Endothelial cell of umbilical vein (primary cell): ENCODE data around the gene MMP24. TPM values are rescaled to one million over a fixed set of nuclear protein-coding genes. Genes with fewer than 3 reads are reported as not detected.

Source experiments
- BruUV-seq: library from RNA; stranded (reverse); fragments of 400-500 nt; replicated peaks from 2 replicates; lab custom pipeline; 2021; lab: Mats Ljungman, UMichigan
- CTCF ChIA-PET: fragments of 300-600, 350-600 bp; sonication (Branson Sonifier 250); formaldehyde crosslinking; loops from one replicate; lab custom pipeline; 2021; ENCODE audit warnings: antibody characterized with exemption, inconsistent platforms; lab: Charles Lee
- POLR2A ChIA-PET: fragments of 300-600, 350-600 bp; sonication (Branson Sonifier 250); formaldehyde crosslinking; loops from one replicate; lab custom pipeline; 2021; ENCODE audit warnings: antibody characterized with exemption, inconsistent platforms; lab: Charles Lee
- DNase-seq: peaks from one replicate; pipeline ENCODE4 v3.0.0-alpha.2; 2011; ENCODE audit warnings: low read depth, low spot score
- FAIRE-seq: peaks from 2 replicates; lab custom pipeline; 2011; peaks lifted over from hg19 to GRCh38; lab: Jason Lieb, UNC
- H2AFZ ChIP-seq: 2 replicates; pipeline ENCODE4 v1.6.0; 2012; ENCODE audit warnings: low read depth, low read length, control low read depth, inconsistent platforms
- H3K27ac ChIP-seq: 2 replicates; pipeline ENCODE4 v1.5.1; 2011; ENCODE audit warnings: low read depth, mild to moderate bottlenecking, control low read depth, low read length, moderate library complexity; ENCODE audit not compliant: insufficient read depth
- H3K27me3 ChIP-seq, 2 experiments: 2 replicates each; pipeline versions ENCODE4 v1.6.0 to v1.6.1; 2011; ENCODE audit warnings: low read length in 2 of 2, mixed read lengths in 1 of 2; ENCODE audit not compliant: control insufficient read depth in 2 of 2, insufficient read depth in 2 of 2
- H3K36me3 ChIP-seq, 2 experiments: 2 replicates in 1 of 2; 3 replicates in 1 of 2; pipeline ENCODE4 v1.5.1; 2011; ENCODE audit warnings: low read length in 2 of 2, mild to moderate bottlenecking in 1 of 2, moderate library complexity in 1 of 2; ENCODE audit not compliant: control insufficient read depth in 2 of 2, insufficient read depth in 2 of 2; ENCODE audit errors: extremely low read depth in 1 of 2
- H3K4me1 ChIP-seq: 3 replicates; pipeline ENCODE4 v1.5.1; 2011; ENCODE audit warnings: mild to moderate bottlenecking, low read length; ENCODE audit not compliant: control insufficient read depth, insufficient read depth; ENCODE audit errors: extremely low read depth
- H3K4me2 ChIP-seq: 2 replicates; pipeline ENCODE4 v1.6.1; 2011; ENCODE audit warnings: low read length, control low read depth, mixed read lengths; ENCODE audit not compliant: insufficient read depth
- H3K4me3 ChIP-seq, 3 experiments: fragments of 200-600 bp in 1 of 3; sonication (generic), shearing (Covaris generic) in 1 of 3; replicated peaks in 1 of 3; 2 replicates each; pipeline ENCODE4 v1.5.1; 2011 to 2016; ENCODE audit warnings: control low read depth in 3 of 3, low read length in 3 of 3, mild to moderate bottlenecking in 2 of 3, inconsistent platforms in 1 of 3, low read depth in 1 of 3, moderate library complexity in 1 of 3; ENCODE audit not compliant: insufficient read depth in 1 of 3
- H3K79me2 ChIP-seq: 2 replicates; pipeline ENCODE4 v1.6.0; 2012; ENCODE audit warnings: low read length, inconsistent platforms; ENCODE audit not compliant: control insufficient read depth, insufficient read depth
- H3K9ac ChIP-seq: replicated peaks from 2 replicates; pipeline ENCODE3; 2011; ENCODE audit warnings: low read length, control low read depth; ENCODE audit not compliant: insufficient read depth; ENCODE audit errors: extremely low read depth
- H3K9me1 ChIP-seq: replicated peaks from 3 replicates; pipeline ENCODE4 v1.6.0; 2011; ENCODE audit warnings: mild to moderate bottlenecking, low read length; ENCODE audit not compliant: control insufficient read depth, insufficient read depth; ENCODE audit errors: extremely low read depth
- H3K9me3 ChIP-seq: replicated peaks from 2 replicates; pipeline ENCODE4 v1.5.1; 2012; ENCODE audit warnings: low read length, inconsistent platforms; ENCODE audit not compliant: control insufficient read depth, insufficient read depth
- H4K20me1 ChIP-seq: replicated peaks from 2 replicates; pipeline ENCODE3; 2011; ENCODE audit warnings: mild to moderate bottlenecking, low read length; ENCODE audit not compliant: control insufficient read depth, insufficient read depth; ENCODE audit errors: extremely low read depth
- CTCF ChIP-seq, 2 donors: IDR thresholded peaks; 1 replicate in 1 of 2; 2 replicates in 1 of 2; pipeline ENCODE4 v1.5.1; 2011; ENCODE audit warnings: low read length in 2 of 2, mild to moderate bottlenecking in 2 of 2, moderate library complexity in 2 of 2, control low read depth in 1 of 2, inconsistent platforms in 1 of 2, low read depth in 1 of 2; ENCODE audit not compliant: insufficient read depth in 1 of 2; ENCODE audit errors: extremely low read depth in 1 of 2
- EZH2 ChIP-seq: IDR thresholded peaks from 2 replicates; pipeline ENCODE4 v1.6.1; 2012; ENCODE audit warnings: borderline replicate concordance, low read depth, mild to moderate bottlenecking, moderate library complexity, low read length, inconsistent platforms; ENCODE audit not compliant: severe bottlenecking
- FOS ChIP-seq: IDR thresholded peaks from 2 replicates; pipeline ENCODE4 v1.6.1; 2011; ENCODE audit warnings: mild to moderate bottlenecking, low read length, moderate library complexity, borderline replicate concordance; ENCODE audit not compliant: insufficient read depth
- GATA2 ChIP-seq: IDR thresholded peaks from 2 replicates; pipeline ENCODE4 v1.7.0; 2011; ENCODE audit warnings: low read depth, mild to moderate bottlenecking, moderate library complexity, mixed read lengths, low read length; ENCODE audit not compliant: insufficient read length, insufficient read depth
- JUN ChIP-seq: IDR thresholded peaks from 2 replicates; pipeline ENCODE4 v1.6.1; 2011; ENCODE audit warnings: borderline replicate concordance, low read depth; ENCODE audit not compliant: insufficient read length, insufficient read depth
- MYC ChIP-seq: IDR thresholded peaks from one replicate; pipeline ENCODE4 v1.6.1; 2011; ENCODE audit warnings: mild to moderate bottlenecking, low read depth, low read length
- POLR2A ChIP-seq: IDR thresholded peaks from 2 replicates; pipeline ENCODE4 v1.6.1; 2012; ENCODE audit warnings: low read depth, mild to moderate bottlenecking, control low read depth, low read length
- POLR2AphosphoS5 ChIP-seq: IDR thresholded peaks from 2 replicates; pipeline ENCODE4 v1.6.1; 2012; ENCODE audit warnings: low read depth, mild to moderate bottlenecking, control low read depth, low read length, moderate library complexity; ENCODE audit not compliant: insufficient read depth
- dilution Hi-C: fragments of 300-500 bp; cut with MboI; formaldehyde crosslinking; loops from one replicate; pipeline ENCODE4 v1.15.0; 2019; ENCODE audit warnings: low sequenced_read_pairs; ENCODE audit not compliant: extremely low pct_ligation_motif_present
- intact Hi-C: fragments of 100-400 bp; cut with micrococcal nuclease; formaldehyde crosslinking; loops from one replicate; pipeline ENCODE4 v1.10.0; 2022
- polyA plus RNA-seq, 4 experiments: library from polyadenylated mRNA; depleted of rRNA in 3 of 4; stranded (reverse) in 3 of 4; unstranded in 1 of 4; fragments of >200 nt; gene quantifications; 2 replicates each; pipeline versions ENCODE4 v1.2.1 to v1.2.3, GENCODE V29; 2011 to 2012; ENCODE audit warnings: missing spikeins in 1 of 4
- total RNA-seq: library from RNA; stranded (reverse); gene quantifications from 2 replicates; pipeline ENCODE4 v1.2.3, GENCODE V29; 2021
- TF ChIP-seq, protein P1 (sequence below): IDR thresholded peaks from 2 replicates; pipeline ENCODE4 v1.6.1; 2011; ENCODE audit not compliant: insufficient read depth, insufficient read length

Gene MMP24
- total and polyA plus RNA-seq, 2 donors (not counting 3 experiments of a cell fraction or from before 2014, with no cell fraction given): 0.27 to 0.54 TPM

DNA sequence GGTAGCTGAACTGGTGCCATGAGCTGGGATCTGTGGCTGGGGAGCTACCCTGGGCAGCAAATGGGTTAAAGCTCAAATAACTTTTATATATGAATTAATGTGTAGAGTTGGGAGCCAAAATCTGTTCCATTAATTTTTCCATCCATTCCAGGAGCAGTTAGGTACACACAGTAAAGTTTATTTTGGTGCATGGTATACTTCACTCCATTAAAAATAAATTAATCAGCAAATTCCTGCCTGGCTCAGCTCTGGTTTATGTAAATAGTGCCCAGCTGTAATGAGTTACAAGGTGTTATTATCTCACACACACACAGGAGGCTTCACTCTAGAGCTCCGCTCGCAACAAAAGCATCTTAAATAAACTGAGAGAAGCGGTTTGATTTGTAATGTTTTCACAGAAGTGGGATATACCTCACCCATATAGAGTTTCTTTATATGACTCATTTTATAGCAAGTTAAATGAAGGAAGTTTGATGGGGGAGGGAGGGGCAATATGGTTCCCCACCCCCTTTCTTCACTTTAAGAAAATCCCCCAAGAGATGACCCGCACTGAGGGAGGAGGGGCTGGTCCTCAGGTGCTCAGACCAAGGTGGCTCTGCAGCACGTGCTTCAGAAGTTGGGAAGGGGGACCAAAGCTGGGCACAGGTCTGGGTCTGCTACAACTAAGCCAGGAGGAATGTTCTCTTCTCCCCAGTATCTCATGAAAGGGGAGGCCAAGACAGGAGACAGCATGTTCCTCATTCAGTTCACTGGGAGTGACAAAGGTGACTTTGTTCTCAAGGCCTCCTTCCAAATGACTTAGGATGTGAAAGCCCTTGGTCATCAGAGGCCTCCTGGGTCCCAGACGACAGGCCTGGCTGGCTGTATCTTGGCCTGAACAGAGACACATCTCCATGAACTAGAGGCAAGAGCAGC, 76.2 kb downstream of the MMP24 start:
- POLR2A ChIA-PET: no interaction called here
- intact Hi-C loops: no loop called here

GRCh38 chr20:35303382-35303734, 76.9 kb downstream of the MMP24 start:
- Histone ChIP-seq H3K4me2 (no peak overlapping the region), H3K4me1 (peaks cover 62% of the 10 kb centered on the region), H3K36me3 (no peaks in the 10 kb centered on the region), H3K9me3 (no peaks in the 10 kb centered on the region), H3K79me2 (no peaks in the 10 kb centered on the region), H4K20me1 (no peaks in the 10 kb centered on the region), H3K27me3 (no peaks in the 10 kb centered on the region), H3K9me1 (no peaks in the 10 kb centered on the region), H2AFZ (peak overlapping the region; percentile 17), H3K9ac (no peak overlapping the region), H3K27ac (no peak overlapping the region), H3K4me3 (no peak overlapping the region)
- no TSS peak for BruUV-seq
- DNase-seq: no peak
- ChIA-PET POLR2A (no interaction called here), CTCF (interaction anchor here (0.7 to 9.7 kb wide), 29 partner anchors 9 to 468 kb away, joined by 3 to 200 read pairs (median 6); partner anchors contain the start of genes CEP250, EIF6, FAM83C and GDF5)
- intact Hi-C loops: no loop called here
- TF ChIP-seq POLR2A: no peak
- no peak for TF ChIP-seq GATA2
- no peak for TF ChIP-seq JUN
- no peak for TF ChIP-seq MYC
- TF ChIP-seq POLR2AphosphoS5: no peak
- TF ChIP-seq FOS: no peak
- TF ChIP-seq EZH2: no peak
- TF ChIP-seq CTCF (IDR thresholded peaks at IDR 0.05; ENCODE audit: extremely low read depth in 1 of 2, insufficient read depth in 1 of 2, low read depth in 1 of 2, low read length in 2 of 2): no peak
- TF ChIP-seq, protein P1, sequence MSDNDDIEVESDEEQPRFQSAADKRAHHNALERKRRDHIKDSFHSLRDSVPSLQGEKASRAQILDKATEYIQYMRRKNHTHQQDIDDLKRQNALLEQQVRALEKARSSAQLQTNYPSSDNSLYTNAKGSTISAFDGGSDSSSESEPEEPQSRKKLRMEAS: no peak
- FAIRE-seq: no peak
- dilution Hi-C loops: no loop called here

More for the DNA sequence above, 76.2 kb downstream of the MMP24 start:
- Histone ChIP-seq H3K36me3 (no peaks in the 10 kb centered on the region), H2AFZ (no peak overlapping the region), H3K9me3 (no peaks in the 10 kb centered on the region), H3K9me1 (no peaks in the 10 kb centered on the region), H3K27me3 (no peaks in the 10 kb centered on the region), H3K4me3 (no peak overlapping the region), H3K4me1 (peaks cover 55% of the 10 kb centered on the region), H3K4me2 (no peak overlapping the region), H3K27ac (no peak overlapping the region), H4K20me1 (no peaks in the 10 kb centered on the region), H3K9ac (no peak overlapping the region), H3K79me2 (no peaks in the 10 kb centered on the region)
- FAIRE-seq (peak; percentile 43), DNase-seq (no peak)
- TF ChIP-seq FOS: peak; percentile 31
- TF ChIP-seq, protein P1: no peak
- CTCF ChIA-PET: interaction anchor here (0.6 to 9.7 kb wide), 25 partner anchors 9 to 468 kb away, joined by 3 to 200 read pairs (median 6); partner anchors contain the start of genes CEP250, EIF6, FAM83C and GDF5
- dilution Hi-C loops: no loop called here
- no TSS peak for BruUV-seq
